T follicular helper cell (primary cell): ENCODE measurements around the gene TAS2R1.
"Not testable (repeated sequence)": the region's sequence is repeated elsewhere in the genome, so short reads cannot be mapped to it uniquely, and the experiment has no call there.

Experiments used
- DNase-seq: peaks from one replicate; pipeline ENCODE4 v3.0.0-alpha.2; 2020; ENCODE audit warnings: low read depth

TAS2R1 gene

GRCh38 chr5:9622971-9623421 lies 7.2 kb downstream of the TAS2R1 start:
- DNase-seq: no peak

- DNase-seq: no peak
Observed at GRCh38 chr5:9621379-9621903, 8.7 kb downstream of the TAS2R1 start.

- DNase-seq: no peak
Observed at GRCh38 chr5:9619331-9620092, 10.6 kb downstream of the TAS2R1 start.

- DNase-seq: no peak
Observed at GRCh38 chr5:9617739-9618504, 12.2 kb downstream of the TAS2R1 start.

GRCh38 chr5:9617221-9617620 lies 12.9 kb downstream of the TAS2R1 start:
- DNase-seq: no peak

GRCh38 chr5:9615331-9615730 lies 14.8 kb downstream of the TAS2R1 start:
- DNase-seq: no peak

- DNase-seq: no peak
Observed at GRCh38 chr5:9613360-9613759, 16.8 kb downstream of the TAS2R1 start.

- DNase-seq: no peak
Observed at GRCh38 chr5:9610969-9611368, 19.2 kb downstream of the TAS2R1 start.

- no peak for DNase-seq
Observed at GRCh38 chr5:9610364-9610763, 19.8 kb downstream of the TAS2R1 start.

- DNase-seq: no peak
Observed at GRCh38 chr5:9608093-9608492, 22.1 kb downstream of the TAS2R1 start.

- DNase-seq: no peak
Observed at GRCh38 chr5:9605041-9605838, 24.9 kb downstream of the TAS2R1 start.

- DNase-seq: no peak
Observed at GRCh38 chr5:9604416-9604815, 25.7 kb downstream of the TAS2R1 start.

- no peak for DNase-seq
Observed at GRCh38 chr5:9601055-9601739, 29.0 kb downstream of the TAS2R1 start.

- no peak for DNase-seq
Observed at GRCh38 chr5:9599391-9599790, 30.8 kb downstream of the TAS2R1 start.

- not testable (repeated sequence) for DNase-seq
Observed at GRCh38 chr5:9598329-9598728, 31.8 kb downstream of the TAS2R1 start.

GRCh38 chr5:9597322-9597721 lies 32.8 kb downstream of the TAS2R1 start:
- DNase-seq: not testable (repeated sequence)

GRCh38 chr5:9596824-9597223 lies 33.3 kb downstream of the TAS2R1 start:
- DNase-seq: no peak

GRCh38 chr5:9596171-9596780 lies 33.9 kb downstream of the TAS2R1 start:
- DNase-seq: no peak

GRCh38 chr5:9594913-9595312 lies 35.2 kb downstream of the TAS2R1 start:
- DNase-seq: no peak

- no peak for DNase-seq
Observed at GRCh38 chr5:9589049-9589835, 40.9 kb downstream of the TAS2R1 start.
